ENCODE data around the gene ERN2.

Gene ERN2

GRCh38 chr16:23640615-23640930 is 72.4 kb downstream of the ERN2 start:
- no peak for DNase-seq (ENCODE audit: low read depth)

All from T follicular helper cell (primary cell).